Stimulated activated naive B cell treated with anti-CD40 and anti-IgM and Interleukin-4, amounts not matched to agents 10 μg/mL and 1 μg/mL and 100 μg/mL, for 72 hours (primary cell): ENCODE measurements around the gene TMEM132D.

Source experiments
- ATAC-seq, 2 donors: fragments of 150-1000 bp; cut with Tn5 transposase; replicated peaks; 2 replicates each; pipeline ENCODE4 v1.10.0; 2021; ENCODE audit warnings: moderate library complexity in 1 of 2
- DNase-seq: peaks from one replicate; pipeline ENCODE4 v3.0.0; 2021
- H3K27ac Mint-ChIP-seq: one replicate; pipeline ENCODE4 v1.8.0; 2022; ENCODE audit warnings: mild to moderate bottlenecking, mixed read lengths
- H3K27me3 Mint-ChIP-seq, 2 donors: one replicate each; pipeline ENCODE4 v1.8.0; 2022; ENCODE audit warnings: mixed read lengths in 2 of 2
- H3K36me3 Mint-ChIP-seq, 2 donors: one replicate each; pipeline ENCODE4 v1.8.0; 2022; ENCODE audit warnings: mixed read lengths in 2 of 2, mild to moderate bottlenecking in 1 of 2
- H3K4me1 Mint-ChIP-seq, 2 donors: one replicate each; pipeline ENCODE4 v1.8.0; 2022; ENCODE audit warnings: mixed read lengths in 2 of 2, mild to moderate bottlenecking in 1 of 2
- H3K4me3 Mint-ChIP-seq, 2 donors: one replicate each; pipeline ENCODE4 v1.8.0; 2022; ENCODE audit warnings: mild to moderate bottlenecking in 2 of 2, mixed read lengths in 2 of 2, moderate library complexity in 1 of 2
- H3K9me3 Mint-ChIP-seq, 2 donors: one replicate each; pipeline ENCODE4 v1.8.0; 2022; ENCODE audit warnings: mixed read lengths in 2 of 2, mild to moderate bottlenecking in 1 of 2

The TMEM132D gene

DNA sequence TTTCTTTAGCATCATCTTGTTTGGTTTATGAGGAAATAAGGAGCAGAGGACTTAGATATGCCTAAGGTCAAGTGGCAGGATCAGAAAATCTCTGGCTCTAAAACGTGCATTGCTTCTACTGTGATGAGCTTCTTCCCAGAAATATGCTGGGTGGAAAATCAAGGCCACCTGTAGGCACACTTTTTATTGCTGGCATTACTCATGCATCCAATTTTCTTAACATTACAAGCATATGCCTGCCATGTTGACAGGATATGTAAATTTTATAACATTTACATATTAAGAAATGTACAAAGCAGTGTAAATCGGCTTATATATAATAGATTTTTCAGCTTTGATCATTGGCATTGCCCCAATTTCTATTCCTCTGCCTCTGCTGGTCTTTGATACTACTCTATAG, 409.6 kb downstream of the TMEM132D start:
- no peaks in the 10 kb centered on the region for H3K4me1 Mint-ChIP-seq
- no peak overlapping the region for H3K4me3 Mint-ChIP-seq
- peaks cover 0 to 2% of the 10 kb centered on the region in 2 donors for H3K9me3 Mint-ChIP-seq
- no peak for ATAC-seq
- no peaks in the 10 kb centered on the region for H3K27me3 Mint-ChIP-seq
- no peak overlapping the region for H3K27ac Mint-ChIP-seq
- no peak for DNase-seq
- H3K36me3 Mint-ChIP-seq, result no peaks in the 10 kb centered on the region

DNA sequence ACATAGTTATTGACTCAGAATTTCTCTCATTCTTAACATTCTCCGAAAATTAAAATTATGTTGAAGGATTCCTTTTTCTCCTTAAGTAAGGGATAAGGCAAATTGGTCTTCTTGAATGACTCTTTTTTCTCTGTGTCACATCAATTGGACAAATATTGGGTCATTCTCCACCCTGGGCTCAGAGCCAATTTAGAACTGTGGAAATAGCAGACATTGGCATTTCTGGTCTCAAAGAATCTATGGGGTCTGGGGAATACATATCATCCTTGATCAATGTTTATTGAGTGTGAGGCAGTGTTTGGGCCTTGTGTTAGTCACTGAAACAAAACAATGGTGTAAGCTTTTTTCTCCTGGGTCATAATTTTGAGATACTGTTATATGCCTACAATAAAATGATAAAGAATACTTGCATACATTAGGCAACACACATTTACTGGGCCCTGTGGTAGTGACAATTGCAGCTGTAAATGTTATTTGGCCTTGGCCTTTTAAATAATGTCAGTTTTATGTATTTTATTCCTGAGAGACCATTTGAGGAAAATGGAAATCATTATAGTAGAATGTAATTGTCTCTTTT, 414.6 kb downstream of the TMEM132D start:
- no peak overlapping the region for H3K27ac Mint-ChIP-seq
- H3K27me3 Mint-ChIP-seq, result no peaks in the 10 kb centered on the region
- no peaks in the 10 kb centered on the region for H3K36me3 Mint-ChIP-seq
- H3K9me3 Mint-ChIP-seq, result peaks cover 0 to 2% of the 10 kb centered on the region in 2 donors
- no peak for ATAC-seq
- H3K4me1 Mint-ChIP-seq, result no peaks in the 10 kb centered on the region
- DNase-seq, result no peak
- H3K4me3 Mint-ChIP-seq, result no peak overlapping the region

DNA sequence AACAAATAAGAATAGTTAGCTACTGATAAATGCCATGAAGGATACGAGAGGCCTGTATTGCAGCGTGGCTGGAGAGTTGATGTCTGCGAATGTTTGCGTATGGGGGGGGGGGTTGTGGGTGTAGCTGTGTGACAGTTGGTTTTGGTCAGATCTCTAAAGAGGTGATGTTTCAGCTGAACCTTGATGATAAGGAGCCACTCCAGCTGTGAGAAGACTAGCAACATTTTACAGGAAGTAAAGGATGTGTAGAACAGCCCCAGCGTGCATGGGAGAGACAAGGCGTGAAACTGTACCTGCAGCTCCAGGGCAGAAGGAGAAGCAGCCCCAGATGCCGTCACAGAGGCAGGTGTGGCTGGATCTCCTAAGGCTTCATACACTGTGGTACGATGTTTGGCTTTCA, 416.9 kb downstream of the TMEM132D start:
- Mint-ChIP-seq H3K4me3 (no peak overlapping the region), H3K27ac (no peak overlapping the region), H3K36me3 (no peaks in the 10 kb centered on the region), H3K4me1 (no peaks in the 10 kb centered on the region), H3K9me3 (peaks cover 0 to 2% of the 10 kb centered on the region in 2 donors), H3K27me3 (no peaks in the 10 kb centered on the region)
- ATAC-seq (no peak), DNase-seq (no peak)

DNA sequence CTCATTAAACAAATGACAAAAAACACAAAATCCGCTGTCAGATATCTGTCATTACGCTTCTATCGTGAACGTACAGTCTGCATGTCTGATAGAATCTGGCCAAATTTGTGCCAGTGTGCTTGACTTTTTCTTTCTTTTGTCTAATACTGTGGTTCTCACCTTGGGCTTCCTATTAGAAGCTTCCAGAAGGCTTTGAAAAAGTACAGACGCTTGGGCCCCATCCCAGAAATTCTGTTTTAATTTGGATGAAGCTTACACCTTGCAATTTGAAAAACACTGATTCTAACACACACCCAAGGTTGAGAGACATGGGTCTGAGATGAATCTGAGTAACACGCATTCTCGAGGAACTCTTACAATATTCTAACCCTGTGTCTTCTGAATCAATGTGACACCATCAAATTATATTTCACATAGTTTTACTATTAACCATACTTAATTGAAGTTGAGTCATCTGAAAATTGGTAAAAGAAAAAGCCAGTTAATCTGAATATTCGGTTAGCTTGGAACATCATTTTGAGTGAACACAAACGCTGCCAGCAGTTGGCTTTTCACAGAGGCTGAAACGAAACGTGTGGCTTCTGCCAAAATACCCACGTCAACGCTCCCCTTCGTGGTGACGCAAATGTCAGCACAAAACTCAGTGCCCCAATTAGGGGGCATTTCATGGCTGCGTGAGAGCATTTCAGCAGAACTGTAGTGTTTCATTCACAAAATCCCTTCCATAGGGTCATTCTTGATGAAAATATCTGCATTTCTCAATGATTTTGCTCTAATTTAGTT, 420.5 kb downstream of the TMEM132D start:
- Mint-ChIP-seq H3K27me3 (no peaks in the 10 kb centered on the region), H3K27ac (no peak overlapping the region), H3K9me3 (peaks cover 0 to 2% of the 10 kb centered on the region in 2 donors)

DNA sequence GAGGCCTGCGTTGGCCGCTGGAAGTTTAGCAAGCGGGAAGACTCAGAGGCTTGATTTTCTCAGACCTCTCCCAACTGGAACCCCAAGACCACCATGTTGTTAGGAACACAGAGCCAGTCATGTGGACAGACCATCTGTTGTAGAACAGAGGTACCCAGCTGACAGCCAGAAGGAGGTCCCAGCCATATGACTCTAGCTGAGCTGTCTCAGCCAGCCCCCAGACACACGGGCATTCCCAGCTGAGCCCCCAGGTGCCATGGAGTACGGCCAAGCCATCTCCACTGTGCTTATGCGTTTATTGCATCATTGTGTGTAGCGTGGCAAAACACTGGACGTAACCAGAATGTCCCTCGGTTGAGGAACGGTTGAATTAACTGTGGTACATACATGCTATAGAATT, 421.9 kb downstream of the TMEM132D start:
- H3K36me3 Mint-ChIP-seq, result no peaks in the 10 kb centered on the region
- no peak overlapping the region for H3K27ac Mint-ChIP-seq
- ATAC-seq (no peak), DNase-seq (no peak)
- H3K4me1 Mint-ChIP-seq, result no peaks in the 10 kb centered on the region
- peaks cover 0 to 2% of the 10 kb centered on the region in 2 donors for H3K9me3 Mint-ChIP-seq
- no peak overlapping the region for H3K4me3 Mint-ChIP-seq
- no peaks in the 10 kb centered on the region for H3K27me3 Mint-ChIP-seq

More for the DNA sequence above, 420.5 kb downstream of the TMEM132D start:
- H3K4me3 Mint-ChIP-seq, result no peak overlapping the region
- ATAC-seq (no peak), DNase-seq (no peak)
- no peaks in the 10 kb centered on the region for H3K36me3 Mint-ChIP-seq
- no peaks in the 10 kb centered on the region for H3K4me1 Mint-ChIP-seq

DNA sequence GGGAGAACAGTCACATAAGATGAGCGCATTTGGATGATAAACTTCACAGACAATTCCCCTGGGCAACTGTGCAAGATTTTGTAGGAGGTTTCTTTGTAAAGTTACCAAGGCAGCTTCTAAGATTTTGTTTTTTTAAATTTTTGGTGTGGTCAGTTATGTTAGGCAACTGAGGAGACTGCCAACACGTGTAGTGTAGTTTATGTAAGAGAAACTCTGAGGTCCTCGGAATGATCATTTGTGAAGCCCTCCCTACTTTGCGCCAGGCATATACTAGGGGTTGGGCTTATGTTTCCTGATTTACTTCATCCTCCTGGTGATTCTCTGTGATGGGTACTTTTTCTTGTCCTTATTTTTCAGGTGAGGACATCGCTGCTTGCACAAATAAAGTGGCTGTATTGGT, 433.6 kb downstream of the TMEM132D start:
- Mint-ChIP-seq H3K36me3 (no peaks in the 10 kb centered on the region), H3K4me3 (no peak overlapping the region), H3K27me3 (no peaks in the 10 kb centered on the region), H3K4me1 (no peaks in the 10 kb centered on the region), H3K9me3 (peaks cover 0 to 3% of the 10 kb centered on the region in 2 donors), H3K27ac (no peak overlapping the region)
- DNase-seq (no peak), ATAC-seq (no peak)

DNA sequence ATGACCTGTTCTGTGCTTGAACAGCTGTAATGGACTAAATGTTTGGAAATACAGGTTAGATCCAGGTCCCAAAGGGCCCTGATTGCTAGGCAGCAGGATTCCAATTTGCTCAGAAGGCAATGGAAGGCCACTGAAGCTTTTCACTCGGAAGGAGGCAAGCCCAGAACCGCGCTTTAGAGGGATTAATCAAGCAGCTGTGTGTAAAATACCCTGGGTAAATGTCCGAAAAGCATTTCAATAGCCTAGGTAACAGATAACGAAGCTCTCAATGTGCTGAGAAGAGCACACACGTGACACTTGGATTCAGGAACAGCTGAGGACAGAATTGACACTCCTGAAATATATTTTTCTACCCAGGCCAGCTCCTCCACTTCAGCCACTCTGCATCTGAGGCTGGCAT, 436.1 kb downstream of the TMEM132D start:
- DNase-seq, result no peak
- Mint-ChIP-seq H3K4me1 (no peaks in the 10 kb centered on the region), H3K27ac (no peak overlapping the region), H3K4me3 (no peak overlapping the region), H3K27me3 (no peaks in the 10 kb centered on the region), H3K9me3 (peaks cover 0 to 3% of the 10 kb centered on the region in 2 donors), H3K36me3 (no peaks in the 10 kb centered on the region)
- ATAC-seq, result no peak

DNA sequence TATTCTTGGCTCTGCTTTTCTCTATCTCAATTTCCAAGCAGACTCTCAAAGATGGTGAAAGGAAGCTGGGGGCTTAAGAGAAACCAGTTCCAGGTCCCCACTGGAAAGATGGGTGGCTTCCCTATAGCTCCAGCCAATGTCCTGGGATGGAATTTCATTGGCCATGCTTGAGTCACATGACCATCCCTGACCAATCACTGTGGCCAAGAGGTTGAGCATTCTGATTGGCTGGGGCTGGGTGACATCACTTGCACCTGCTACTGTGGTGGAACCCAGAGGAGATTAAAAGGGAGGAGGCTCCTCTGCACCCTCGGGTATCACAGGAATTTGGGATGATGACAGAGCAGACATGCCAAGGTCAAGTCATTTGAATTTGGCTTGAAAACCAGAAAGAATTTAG, 436.5 kb downstream of the TMEM132D start:
- H3K36me3 Mint-ChIP-seq, result no peaks in the 10 kb centered on the region
- H3K27me3 Mint-ChIP-seq, result no peaks in the 10 kb centered on the region
- no peak overlapping the region for H3K4me3 Mint-ChIP-seq
- ATAC-seq, result no peak
- no peaks in the 10 kb centered on the region for H3K4me1 Mint-ChIP-seq
- H3K27ac Mint-ChIP-seq, result no peak overlapping the region
- DNase-seq, result no peak
- H3K9me3 Mint-ChIP-seq, result peaks cover 0 to 3% of the 10 kb centered on the region in 2 donors

DNA sequence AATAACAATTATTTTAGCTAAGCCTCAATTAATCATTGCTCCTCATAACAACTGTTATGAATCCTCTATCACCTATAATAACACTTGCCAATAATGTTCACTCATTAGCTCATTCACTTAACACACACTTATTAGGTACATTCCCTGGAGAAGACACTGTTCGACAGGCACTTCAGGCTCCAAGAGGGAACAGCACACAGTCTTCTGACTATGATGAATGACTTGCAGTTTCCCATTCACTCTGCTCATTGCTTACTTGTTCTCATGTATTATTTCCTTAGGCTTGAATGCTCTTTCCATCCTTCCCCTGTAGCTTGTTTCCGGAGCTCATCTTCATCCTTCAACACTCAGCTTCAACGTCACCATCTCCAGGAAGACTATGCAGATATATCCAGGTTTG, 437.3 kb downstream of the TMEM132D start:
- H3K4me1 Mint-ChIP-seq, result no peaks in the 10 kb centered on the region
- no peak overlapping the region for H3K27ac Mint-ChIP-seq
- DNase-seq (no peak), ATAC-seq (no peak)
- H3K9me3 Mint-ChIP-seq, result peaks cover 0 to 3% of the 10 kb centered on the region in 2 donors
- no peak overlapping the region for H3K4me3 Mint-ChIP-seq
- H3K36me3 Mint-ChIP-seq, result no peaks in the 10 kb centered on the region
- no peaks in the 10 kb centered on the region for H3K27me3 Mint-ChIP-seq

DNA sequence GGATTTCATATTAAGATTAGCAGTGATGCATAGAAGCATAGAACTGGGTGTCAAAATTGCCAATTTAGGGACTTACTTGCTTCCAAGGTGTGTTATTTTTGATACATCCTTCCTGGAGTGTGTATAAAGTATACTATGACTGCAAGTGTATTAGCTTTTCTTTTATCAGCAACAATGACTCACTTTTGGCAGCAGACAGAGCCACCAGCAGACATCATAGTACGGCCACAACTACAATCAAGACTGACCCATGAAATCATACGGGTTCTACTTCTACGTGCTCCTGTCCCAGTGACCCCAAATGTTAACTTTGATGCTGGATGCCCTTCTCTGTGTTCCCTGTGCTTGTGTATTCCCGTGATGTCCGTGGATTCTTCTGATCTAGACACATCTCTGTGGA, 443.9 kb downstream of the TMEM132D start:
- Mint-ChIP-seq H3K9me3 (peaks cover 0 to 1% of the 10 kb centered on the region in 2 donors), H3K4me1 (no peaks in the 10 kb centered on the region), H3K27me3 (no peaks in the 10 kb centered on the region), H3K4me3 (no peak overlapping the region), H3K36me3 (no peaks in the 10 kb centered on the region), H3K27ac (no peak overlapping the region)
- ATAC-seq, result no peak
- no peak for DNase-seq

DNA sequence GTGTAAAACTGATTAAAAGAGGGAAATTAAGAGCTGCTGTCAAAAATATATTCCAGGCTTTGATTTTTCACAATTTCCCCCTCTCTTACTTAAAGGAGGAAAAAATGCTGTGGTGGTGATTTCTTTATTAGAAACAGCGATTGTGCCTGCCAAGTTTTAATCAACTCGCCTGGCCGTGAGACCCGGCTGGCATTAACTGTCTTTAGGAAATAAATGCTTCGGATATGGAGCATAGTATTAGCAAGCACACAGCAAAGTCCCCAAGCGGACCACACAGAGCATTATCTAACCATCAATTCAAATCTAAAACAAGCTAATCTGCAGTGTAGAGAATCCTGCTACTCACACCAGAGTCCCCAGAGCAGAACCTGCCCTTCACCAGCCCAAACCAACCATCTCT, 457.1 kb downstream of the TMEM132D start:
- Mint-ChIP-seq H3K4me1 (no peaks in the 10 kb centered on the region), H3K27ac (no peak overlapping the region), H3K36me3 (no peaks in the 10 kb centered on the region), H3K4me3 (no peak overlapping the region), H3K9me3 (peaks cover 0 to 4% of the 10 kb centered on the region in 2 donors), H3K27me3 (no peaks in the 10 kb centered on the region)
- DNase-seq (no peak), ATAC-seq (no peak)

DNA sequence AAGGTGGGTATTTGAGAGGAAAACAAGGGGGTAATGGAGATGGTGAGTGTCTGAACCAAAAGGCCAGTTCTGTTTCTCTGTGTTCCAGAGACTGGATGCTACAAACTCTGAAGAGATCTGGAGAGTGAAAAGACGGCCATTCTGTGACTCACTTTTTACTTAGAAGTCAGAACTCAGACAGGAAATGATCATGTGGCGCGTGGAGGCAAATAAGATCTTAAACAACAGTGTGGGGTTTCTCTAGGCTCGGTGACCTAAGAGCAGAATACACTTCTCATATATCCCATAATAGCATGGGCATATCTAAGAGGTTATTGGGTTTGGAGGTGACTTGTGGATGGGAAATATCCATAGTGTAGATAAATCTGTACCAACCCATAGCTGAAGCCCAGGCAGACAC, 463.5 kb downstream of the TMEM132D start:
- Mint-ChIP-seq H3K4me3 (no peak overlapping the region), H3K36me3 (no peaks in the 10 kb centered on the region), H3K27me3 (no peaks in the 10 kb centered on the region), H3K27ac (no peak overlapping the region), H3K9me3 (peaks cover 0 to 8% of the 10 kb centered on the region in 2 donors), H3K4me1 (no peaks in the 10 kb centered on the region)
- DNase-seq (no peak), ATAC-seq (no peak)

DNA sequence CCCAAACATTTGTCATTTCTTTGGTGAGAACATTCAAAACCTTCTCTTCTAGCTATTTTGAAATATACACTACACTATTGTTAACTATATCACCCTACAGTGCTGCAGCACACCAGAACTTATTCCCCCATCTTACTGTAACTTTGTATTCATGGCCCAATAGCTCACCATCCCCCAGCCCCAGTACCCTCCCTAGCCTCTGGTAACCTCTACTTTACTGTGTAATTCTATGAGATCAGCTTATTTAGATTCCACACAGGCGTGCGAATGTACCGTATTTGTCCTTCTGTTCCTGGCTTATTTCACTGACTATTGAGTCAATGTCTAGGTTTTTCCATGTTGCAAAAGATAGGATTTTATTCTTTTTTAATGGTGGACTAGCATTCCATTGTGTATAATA, 469.0 kb downstream of the TMEM132D start:
- ATAC-seq (no peak), DNase-seq (no peak)
- Mint-ChIP-seq H3K4me1 (no peaks in the 10 kb centered on the region), H3K4me3 (no peak overlapping the region), H3K36me3 (no peaks in the 10 kb centered on the region), H3K27ac (no peak overlapping the region), H3K27me3 (no peaks in the 10 kb centered on the region), H3K9me3 (peaks cover 8 to 18% of the 10 kb centered on the region in 2 donors)

DNA sequence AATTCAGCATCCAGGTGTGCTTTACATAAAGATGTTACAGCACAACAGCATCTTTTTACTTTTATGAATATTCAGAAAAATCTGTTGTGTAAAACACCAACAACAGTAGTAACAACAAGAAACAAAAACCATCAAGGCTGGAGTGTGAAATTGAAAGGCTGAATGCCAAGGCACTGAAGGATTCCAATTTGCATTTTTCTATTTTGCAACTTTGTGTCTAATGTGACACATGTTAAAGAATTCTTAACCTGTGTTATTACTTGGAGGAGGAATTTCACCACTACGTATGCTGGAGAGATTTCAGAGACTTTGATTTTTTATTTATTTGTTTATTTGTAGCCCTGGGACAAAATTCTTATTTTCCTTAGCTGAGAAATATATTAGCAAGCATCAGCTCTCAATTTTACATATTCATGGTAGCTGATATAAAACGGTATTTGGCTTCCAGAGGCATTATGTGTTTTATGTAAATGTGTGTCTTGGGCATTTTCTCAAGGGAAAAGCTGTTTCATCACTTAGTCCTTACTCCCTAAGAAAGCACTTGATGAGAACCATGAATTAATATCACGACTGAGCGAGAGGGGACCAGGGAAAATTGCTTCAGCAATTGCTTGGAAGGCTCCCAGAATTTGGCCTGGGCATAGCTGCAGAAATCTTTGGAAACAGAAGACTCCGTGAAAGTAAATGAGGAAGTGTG, 475.4 kb downstream of the TMEM132D start:
- ATAC-seq, result no peak
- no peak for DNase-seq
- H3K27ac Mint-ChIP-seq, result no peak overlapping the region
- no peaks in the 10 kb centered on the region for H3K4me1 Mint-ChIP-seq
- H3K9me3 Mint-ChIP-seq, result peaks cover 8 to 11% of the 10 kb centered on the region in 2 donors
- H3K4me3 Mint-ChIP-seq, result no peak overlapping the region
- no peaks in the 10 kb centered on the region for H3K36me3 Mint-ChIP-seq
- no peaks in the 10 kb centered on the region for H3K27me3 Mint-ChIP-seq

DNA sequence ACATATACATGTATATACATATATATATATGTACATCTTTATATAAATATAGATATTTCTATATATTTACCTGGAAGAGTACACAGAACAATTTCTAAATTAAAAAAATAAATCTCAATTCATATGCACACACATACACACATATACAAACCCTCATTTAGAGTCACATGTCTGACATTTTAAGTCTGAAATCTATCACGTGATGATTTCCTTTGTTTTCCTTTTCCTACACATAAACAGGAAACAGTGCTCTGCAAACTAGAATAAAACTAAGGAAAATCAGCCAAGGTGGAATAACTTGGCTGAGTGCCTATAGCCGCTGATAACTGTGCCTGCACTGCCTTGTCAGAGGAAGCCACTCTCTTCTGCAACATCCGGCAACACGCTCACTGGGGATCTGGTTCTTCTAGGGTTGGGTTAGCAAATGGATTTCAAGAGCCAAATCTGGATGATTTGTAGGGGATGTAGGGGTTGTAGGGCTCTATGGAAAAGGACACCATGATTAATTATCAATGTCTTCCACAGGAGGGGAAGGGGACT, 480.7 kb downstream of the TMEM132D start:
- H3K27me3 Mint-ChIP-seq, result no peaks in the 10 kb centered on the region
- H3K9me3 Mint-ChIP-seq, result peaks cover 3 to 5% of the 10 kb centered on the region in 2 donors
- H3K27ac Mint-ChIP-seq, result no peak overlapping the region
- ATAC-seq, result no peak
- H3K36me3 Mint-ChIP-seq, result no peaks in the 10 kb centered on the region
- no peaks in the 10 kb centered on the region for H3K4me1 Mint-ChIP-seq
- DNase-seq, result no peak
- H3K4me3 Mint-ChIP-seq, result no peak overlapping the region
